DOHH2 (cell line): ENCODE results near the gene HORMAD2.

Experiments used
- H3F3A ChIP-seq: fragments of 200-600 bp; sonication (generic), shearing (Covaris generic); 2 replicates; pipeline ENCODE4 v1.6.0; 2016; ENCODE audit warnings: antibody characterized with exemption, mild to moderate bottlenecking; ENCODE audit not compliant: control insufficient read depth, insufficient read depth
- H3K27ac ChIP-seq: fragments of 200-600 bp; sonication (generic); 2 replicates; pipeline ENCODE4 v1.5.1; 2014; ENCODE audit warnings: low read depth, mild to moderate bottlenecking, low read length, moderate library complexity
- H3K27me3 ChIP-seq: fragments of 200-600 bp; sonication (generic); 2 replicates; pipeline ENCODE4 v1.6.1; 2014; ENCODE audit warnings: mild to moderate bottlenecking, low read length, mixed read lengths; ENCODE audit not compliant: control insufficient read depth
- H3K36me3 ChIP-seq: fragments of 200-600 bp; sonication (generic); 2 replicates; pipeline ENCODE4 v1.6.1; 2014; ENCODE audit warnings: mild to moderate bottlenecking, low read length, moderate library complexity, mixed read lengths; ENCODE audit not compliant: control insufficient read depth
- H3K4me1 ChIP-seq: fragments of 200-600 bp; sonication (generic); 2 replicates; pipeline ENCODE4 v1.6.1; 2014; ENCODE audit warnings: mild to moderate bottlenecking, low read length, mixed read lengths; ENCODE audit not compliant: control insufficient read depth
- H3K4me2 ChIP-seq: fragments of 200-600 bp; sonication (generic); 2 replicates; pipeline ENCODE4 v1.6.0; 2014; ENCODE audit warnings: mild to moderate bottlenecking, low read length, moderate library complexity
- H3K4me3 ChIP-seq: fragments of 200-600 bp; sonication (generic); 2 replicates; pipeline ENCODE4 v1.5.1; 2014; ENCODE audit warnings: mild to moderate bottlenecking, low read length, mixed read lengths
- H3K79me2 ChIP-seq: fragments of 200-600 bp; sonication (generic); 2 replicates; pipeline ENCODE4 v1.6.1; 2014; ENCODE audit warnings: mild to moderate bottlenecking, low read length, mixed read lengths; ENCODE audit not compliant: control insufficient read depth
- H3K9me2 ChIP-seq: fragments of 200-600 bp; sonication (generic); replicated peaks from 2 replicates; pipeline ENCODE4 v1.6.1; 2014; ENCODE audit warnings: mild to moderate bottlenecking, low read length, mixed read lengths; ENCODE audit not compliant: control insufficient read depth
- H3K9me3 ChIP-seq: fragments of 200-600 bp; sonication (generic); 2 replicates; pipeline ENCODE4 v1.6.1; 2014; ENCODE audit warnings: antibody characterized with exemption, low read length, mixed read lengths; ENCODE audit not compliant: control insufficient read depth, insufficient read depth
- H4K20me1 ChIP-seq: fragments of 200-600 bp; sonication (generic); 2 replicates; pipeline ENCODE4 v1.6.0; 2014; ENCODE audit warnings: low read depth, mild to moderate bottlenecking, antibody characterized with exemption, low read length, moderate library complexity; ENCODE audit not compliant: control insufficient read depth, insufficient read depth
- EZH2phosphoT487 ChIP-seq: fragments of 200-600 bp; sonication (generic); IDR thresholded peaks from 2 replicates; pipeline ENCODE4 v1.6.1; 2017; ENCODE audit warnings: borderline replicate concordance, mild to moderate bottlenecking, antibody characterized with exemption, low read length, moderate library complexity, mixed read lengths
- TF ChIP-seq, protein P1 (sequence below): fragments of 200-600 bp; sonication (generic); IDR thresholded peaks from one replicate; pipeline ENCODE4 v1.5.1; 2014; ENCODE audit warnings: antibody characterized with exemption, mild to moderate bottlenecking, low read depth, low read length; ENCODE audit not compliant: poor library complexity, severe bottlenecking

The HORMAD2 gene

GRCh38 chr22:30088468-30088867, 8.2 kb downstream of the HORMAD2 start:
- TF ChIP-seq, protein P1, sequence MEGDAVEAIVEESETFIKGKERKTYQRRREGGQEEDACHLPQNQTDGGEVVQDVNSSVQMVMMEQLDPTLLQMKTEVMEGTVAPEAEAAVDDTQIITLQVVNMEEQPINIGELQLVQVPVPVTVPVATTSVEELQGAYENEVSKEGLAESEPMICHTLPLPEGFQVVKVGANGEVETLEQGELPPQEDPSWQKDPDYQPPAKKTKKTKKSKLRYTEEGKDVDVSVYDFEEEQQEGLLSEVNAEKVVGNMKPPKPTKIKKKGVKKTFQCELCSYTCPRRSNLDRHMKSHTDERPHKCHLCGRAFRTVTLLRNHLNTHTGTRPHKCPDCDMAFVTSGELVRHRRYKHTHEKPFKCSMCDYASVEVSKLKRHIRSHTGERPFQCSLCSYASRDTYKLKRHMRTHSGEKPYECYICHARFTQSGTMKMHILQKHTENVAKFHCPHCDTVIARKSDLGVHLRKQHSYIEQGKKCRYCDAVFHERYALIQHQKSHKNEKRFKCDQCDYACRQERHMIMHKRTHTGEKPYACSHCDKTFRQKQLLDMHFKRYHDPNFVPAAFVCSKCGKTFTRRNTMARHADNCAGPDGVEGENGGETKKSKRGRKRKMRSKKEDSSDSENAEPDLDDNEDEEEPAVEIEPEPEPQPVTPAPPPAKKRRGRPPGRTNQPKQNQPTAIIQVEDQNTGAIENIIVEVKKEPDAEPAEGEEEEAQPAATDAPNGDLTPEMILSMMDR: no peak
- TF ChIP-seq EZH2phosphoT487: no peak
- H3K79me2 ChIP-seq: no peaks in the 10 kb centered on the region

GRCh38 chr22:30089655-30089974, 9.4 kb downstream of the HORMAD2 start:
- Histone ChIP-seq H3K4me2 (no peak overlapping the region), H3K27me3 (peaks cover 21% of the 10 kb centered on the region), H3F3A (no peaks in the 10 kb centered on the region), H4K20me1 (no peaks in the 10 kb centered on the region), H3K27ac (no peak overlapping the region), H3K4me3 (no peak overlapping the region), H3K9me3 (peaks cover 9% of the 10 kb centered on the region), H3K4me1 (no peaks in the 10 kb centered on the region), H3K36me3 (no peaks in the 10 kb centered on the region), H3K79me2 (no peaks in the 10 kb centered on the region), H3K9me2 (no peaks in the 10 kb centered on the region)
- TF ChIP-seq, protein P1: no peak
- no peak for TF ChIP-seq EZH2phosphoT487

More at GRCh38 chr22:30088468-30088867, 8.2 kb downstream of the HORMAD2 start:
- no peak overlapping the region for H3K27ac ChIP-seq
- no peaks in the 10 kb centered on the region for H3K9me2 ChIP-seq
- no peaks in the 10 kb centered on the region for H4K20me1 ChIP-seq
- H3K27me3 ChIP-seq: peaks cover 21% of the 10 kb centered on the region
- H3K4me2 ChIP-seq: no peak overlapping the region
- H3K36me3 ChIP-seq: no peaks in the 10 kb centered on the region
- H3K9me3 ChIP-seq: peaks cover 7% of the 10 kb centered on the region
- H3K4me1 ChIP-seq: no peaks in the 10 kb centered on the region
- H3F3A ChIP-seq: no peaks in the 10 kb centered on the region
- H3K4me3 ChIP-seq: no peak overlapping the region

GRCh38 chr22:30092686-30093085, 12.4 kb downstream of the HORMAD2 start:
- Histone ChIP-seq H3K4me1 (no peaks in the 10 kb centered on the region), H4K20me1 (no peaks in the 10 kb centered on the region), H3F3A (no peaks in the 10 kb centered on the region), H3K27me3 (peaks cover 17% of the 10 kb centered on the region), H3K4me2 (no peak overlapping the region), H3K9me2 (no peaks in the 10 kb centered on the region), H3K4me3 (no peak overlapping the region), H3K79me2 (no peaks in the 10 kb centered on the region), H3K36me3 (no peaks in the 10 kb centered on the region), H3K9me3 (peaks cover 20% of the 10 kb centered on the region), H3K27ac (no peak overlapping the region)
- TF ChIP-seq, protein P1: no peak
- no peak for TF ChIP-seq EZH2phosphoT487

- Histone ChIP-seq H3K4me2 (no peak overlapping the region), H3K4me1 (no peaks in the 10 kb centered on the region), H4K20me1 (no peaks in the 10 kb centered on the region), H3K27ac (no peak overlapping the region), H3K36me3 (no peaks in the 10 kb centered on the region), H3K4me3 (no peak overlapping the region), H3K27me3 (peaks cover 16% of the 10 kb centered on the region), H3K9me2 (no peaks in the 10 kb centered on the region), H3F3A (no peaks in the 10 kb centered on the region), H3K79me2 (no peaks in the 10 kb centered on the region), H3K9me3 (peaks cover 20% of the 10 kb centered on the region)
- TF ChIP-seq EZH2phosphoT487: no peak
- TF ChIP-seq, protein P1: no peak
Measured at GRCh38 chr22:30094804-30095203, 14.5 kb downstream of the HORMAD2 start.
